GM12892 (cell line): ENCODE data around the gene RNFT2.

Source experiments
- POLR2A ChIP-seq: IDR thresholded peaks from 2 replicates; pipeline ENCODE4 v1.6.1; 2011; ENCODE audit warnings: low read depth, low read length, control low read depth
- POLR2AphosphoS5 ChIP-seq: IDR thresholded peaks from 2 replicates; pipeline ENCODE4 v1.6.1; 2011; ENCODE audit warnings: low read depth, low read length, control low read depth
- TAF1 ChIP-seq: IDR thresholded peaks from 2 replicates; pipeline ENCODE4 v1.6.1; 2011; ENCODE audit warnings: low read depth, mild to moderate bottlenecking, control low read depth, low read length, borderline replicate concordance

DNA sequence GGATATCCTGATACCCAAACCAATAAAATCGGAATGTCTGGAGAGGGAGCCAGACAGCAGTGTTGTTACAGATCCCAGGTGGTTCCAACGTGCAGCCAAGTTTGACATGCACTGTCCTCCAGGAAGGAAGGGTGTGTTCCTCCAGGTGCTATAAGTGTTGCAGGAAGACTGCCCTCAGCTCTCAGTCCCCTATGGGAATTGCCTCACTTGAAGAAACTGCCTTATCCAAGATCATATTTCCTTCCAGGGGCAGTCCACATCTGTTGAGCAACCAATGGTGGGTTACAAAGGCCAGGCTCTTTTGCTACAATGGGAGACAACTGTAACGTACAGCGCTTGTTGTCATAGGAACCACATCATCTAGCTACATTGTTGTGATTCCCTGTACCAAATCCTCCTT, 159.4 kb downstream of the RNFT2 start:
- TF ChIP-seq POLR2AphosphoS5, result no peak
- TF ChIP-seq POLR2A, result no peak
- TF ChIP-seq TAF1, result no peak
